A673 (cell line): ENCODE data around the gene UNC13C. TPM values are rescaled to one million over a fixed set of nuclear protein-coding genes. Genes with fewer than 3 reads are reported as not detected.

Experiments used
- BruUV-seq: library from RNA; stranded (reverse); fragments of 400-500 nt; replicated peaks from 2 replicates; lab custom pipeline; 2021; lab: Mats Ljungman, UMichigan
- CTCF ChIA-PET: fragments of 300-600 bp; sonication (Branson Sonifier 250); formaldehyde crosslinking; loops from one replicate; lab custom pipeline; 2022; ENCODE audit warnings: antibody characterized with exemption; lab: Charles Lee
- POLR2A ChIA-PET: fragments of 300-600 bp; sonication (Branson Sonifier 250); formaldehyde crosslinking; loops from one replicate; lab custom pipeline; 2022; ENCODE audit warnings: antibody characterized with exemption; ENCODE audit not compliant: low non-redundant PET; lab: Charles Lee
- DNase-seq: peaks from one replicate; pipeline ENCODE4 v3.0.0-alpha.2; 2015; ENCODE audit warnings: low spot score
- H3K27ac ChIP-seq: fragments of 200-600 bp; sonication (generic); 2 replicates; pipeline ENCODE4 v1.5.1; 2016; ENCODE audit warnings: mixed run types, low read depth, mild to moderate bottlenecking, mixed read lengths, antibody characterized with exemption, low read length; ENCODE audit not compliant: poor library complexity, severe bottlenecking
- H3K27me3 ChIP-seq: fragments of 200-600 bp; sonication (generic); replicated peaks from 2 replicates; pipeline ENCODE4 v1.6.1; 2017; ENCODE audit warnings: mixed run types, low read depth, mild to moderate bottlenecking, mixed read lengths, antibody characterized with exemption, low read length; ENCODE audit not compliant: insufficient read depth, poor library complexity
- H3K36me3 ChIP-seq: fragments of 200-600 bp; sonication (generic); 2 replicates; pipeline ENCODE4 v1.6.1; 2016; ENCODE audit warnings: mixed run types, mild to moderate bottlenecking, mixed read lengths, antibody characterized with exemption, low read length; ENCODE audit not compliant: insufficient read depth, poor library complexity, severe bottlenecking
- H3K4me1 ChIP-seq: fragments of 200-600 bp; sonication (generic); 2 replicates; pipeline ENCODE4 v1.6.1; 2017; ENCODE audit warnings: mixed run types, mild to moderate bottlenecking, mixed read lengths, antibody characterized with exemption, low read length; ENCODE audit not compliant: insufficient read depth, poor library complexity, severe bottlenecking
- H3K4me3 ChIP-seq: fragments of 200-600 bp; sonication (generic); 2 replicates; pipeline ENCODE4 v1.5.1; 2016; ENCODE audit warnings: low read depth, mixed run types, mild to moderate bottlenecking, mixed read lengths, low read length; ENCODE audit not compliant: poor library complexity, severe bottlenecking
- H3K9me3 ChIP-seq: fragments of 200-600 bp; sonication (generic); 2 replicates; pipeline ENCODE4 v1.6.1; 2016; ENCODE audit warnings: mixed run types, low read depth, mild to moderate bottlenecking, mixed read lengths, antibody characterized with exemption, low read length; ENCODE audit not compliant: poor library complexity, severe bottlenecking
- EZH2 ChIP-seq: fragments of 200-600 bp; sonication (generic); IDR thresholded peaks from 2 replicates; pipeline ENCODE4 v1.6.1; 2017; ENCODE audit warnings: borderline replicate concordance, low read depth, mild to moderate bottlenecking, mixed read lengths, antibody characterized with exemption, low read length; ENCODE audit not compliant: poor library complexity, severe bottlenecking
- intact Hi-C: fragments of 100-400 bp; cut with micrococcal nuclease; formaldehyde crosslinking; loops from one replicate; pipeline ENCODE4 v1.10.0; 2022; ENCODE audit not compliant: unreplicated experiment
- total RNA-seq: library from RNA; stranded (reverse); gene quantifications from 2 replicates; pipeline ENCODE4 v1.2.3, GENCODE V29; 2021
- TF ChIP-seq, protein P1 (sequence below): fragments of 300-800, 200-600 bp; sonication (generic); conservative IDR thresholded peaks from 2 replicates; pipeline ENCODE4 v1.5.1; 2017; ENCODE audit warnings: low read depth, mild to moderate bottlenecking, antibody characterized with exemption, low read length, moderate library complexity, mixed read lengths

UNC13C gene
- total RNA-seq, 1 experiment from 2014 or later: not detected

GRCh38 chr15:54568381-54568780, 590.1 kb downstream of the UNC13C start:
- ChIA-PET CTCF (no interaction called here), POLR2A (no interaction called here)
- no peak overlapping the region for H3K27ac ChIP-seq
- no peak overlapping the region for H3K4me3 ChIP-seq
- no peaks in the 10 kb centered on the region for H3K4me1 ChIP-seq
- intact Hi-C loops: no loop called here
- H3K27me3 ChIP-seq: no peaks in the 10 kb centered on the region
- no peaks in the 10 kb centered on the region for H3K36me3 ChIP-seq
- TF ChIP-seq, protein P1, sequence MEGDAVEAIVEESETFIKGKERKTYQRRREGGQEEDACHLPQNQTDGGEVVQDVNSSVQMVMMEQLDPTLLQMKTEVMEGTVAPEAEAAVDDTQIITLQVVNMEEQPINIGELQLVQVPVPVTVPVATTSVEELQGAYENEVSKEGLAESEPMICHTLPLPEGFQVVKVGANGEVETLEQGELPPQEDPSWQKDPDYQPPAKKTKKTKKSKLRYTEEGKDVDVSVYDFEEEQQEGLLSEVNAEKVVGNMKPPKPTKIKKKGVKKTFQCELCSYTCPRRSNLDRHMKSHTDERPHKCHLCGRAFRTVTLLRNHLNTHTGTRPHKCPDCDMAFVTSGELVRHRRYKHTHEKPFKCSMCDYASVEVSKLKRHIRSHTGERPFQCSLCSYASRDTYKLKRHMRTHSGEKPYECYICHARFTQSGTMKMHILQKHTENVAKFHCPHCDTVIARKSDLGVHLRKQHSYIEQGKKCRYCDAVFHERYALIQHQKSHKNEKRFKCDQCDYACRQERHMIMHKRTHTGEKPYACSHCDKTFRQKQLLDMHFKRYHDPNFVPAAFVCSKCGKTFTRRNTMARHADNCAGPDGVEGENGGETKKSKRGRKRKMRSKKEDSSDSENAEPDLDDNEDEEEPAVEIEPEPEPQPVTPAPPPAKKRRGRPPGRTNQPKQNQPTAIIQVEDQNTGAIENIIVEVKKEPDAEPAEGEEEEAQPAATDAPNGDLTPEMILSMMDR: no peak
- TF ChIP-seq EZH2: no peak
- no peak for DNase-seq
- BruUV-seq: no TSS peak
- H3K9me3 ChIP-seq: peaks cover 8% of the 10 kb centered on the region

- H3K27ac ChIP-seq: no peak overlapping the region
- intact Hi-C loops: loop anchor here (10.0 kb wide), 1 partner anchor 63 kb away; no protein-coding TSS in a partner anchor
- POLR2A ChIA-PET: no interaction called here
- TF ChIP-seq, protein P1: no peak
- TF ChIP-seq EZH2: no peak
- DNase-seq: no peak
- H3K36me3 ChIP-seq: no peaks in the 10 kb centered on the region
- H3K9me3 ChIP-seq: no peaks in the 10 kb centered on the region
- BruUV-seq: no TSS peak
- H3K27me3 ChIP-seq: no peaks in the 10 kb centered on the region
- CTCF ChIA-PET: no interaction called here
- no peaks in the 10 kb centered on the region for H3K4me1 ChIP-seq
- no peak overlapping the region for H3K4me3 ChIP-seq
Measured at GRCh38 chr15:54571576-54571975, 593.3 kb downstream of the UNC13C start.

GRCh38 chr15:54575586-54575985, 597.3 kb downstream of the UNC13C start:
- Histone ChIP-seq H3K9me3 (peaks cover 10% of the 10 kb centered on the region), H3K36me3 (no peaks in the 10 kb centered on the region), H3K27me3 (no peaks in the 10 kb centered on the region), H3K4me1 (no peaks in the 10 kb centered on the region), H3K4me3 (no peak overlapping the region), H3K27ac (no peak overlapping the region)
- no peak for TF ChIP-seq EZH2
- TF ChIP-seq, protein P1: no peak
- POLR2A ChIA-PET: no interaction called here
- intact Hi-C loops: loop anchor here (10.0 kb wide), 1 partner anchor 59 kb away; no protein-coding TSS in a partner anchor
- CTCF ChIA-PET: no interaction called here
- BruUV-seq: no TSS peak
- no peak for DNase-seq
